HTERT RPE-1 (cell line): Measurements from ENCODE around the gene RALGAPA2.
"Not testable (repeated sequence)": the region's sequence is repeated elsewhere in the genome, so short reads cannot be mapped to it uniquely, and the experiment has no call there.

ENCODE experiments used
- in situ Hi-C: fragments of 300-500 bp; cut with MboI; formaldehyde crosslinking; loops from 4 replicates; pipeline ENCODE4 v1.14.3; 2020; ENCODE audit warnings: low sequenced_read_pairs

Gene RALGAPA2

GRCh38 chr20:20355503-20355902, 356.9 kb downstream of the RALGAPA2 start:
- in situ Hi-C loops: not testable (repeated sequence)

- in situ Hi-C loops: no loop called here
Measured at GRCh38 chr20:20353576-20353975, 358.9 kb downstream of the RALGAPA2 start.

GRCh38 chr20:20344476-20344875, 368.0 kb downstream of the RALGAPA2 start:
- in situ Hi-C loops: no loop called here

- in situ Hi-C loops: no loop called here
Measured at GRCh38 chr20:20343932-20344331, 368.5 kb downstream of the RALGAPA2 start.
